UCSD-AML1 (cell line): Measurements from ENCODE around the gene LIN7A.
"Not testable (repeated sequence)": the region's sequence is repeated elsewhere in the genome, so short reads cannot be mapped to it uniquely, and the experiment has no call there.

ENCODE experiments used
- DNase-seq: peaks from one replicate; lab custom pipeline; 2025; ENCODE audit not compliant: unreplicated experiment; lab: John Stamatoyannopoulos, UW

The LIN7A gene

GRCh38 chr12:80924437-80924836 is 13.3 kb downstream of the LIN7A start:
- no peak for DNase-seq

GRCh38 chr12:80920006-80920405 is 17.7 kb downstream of the LIN7A start:
- DNase-seq: no peak

DNA sequence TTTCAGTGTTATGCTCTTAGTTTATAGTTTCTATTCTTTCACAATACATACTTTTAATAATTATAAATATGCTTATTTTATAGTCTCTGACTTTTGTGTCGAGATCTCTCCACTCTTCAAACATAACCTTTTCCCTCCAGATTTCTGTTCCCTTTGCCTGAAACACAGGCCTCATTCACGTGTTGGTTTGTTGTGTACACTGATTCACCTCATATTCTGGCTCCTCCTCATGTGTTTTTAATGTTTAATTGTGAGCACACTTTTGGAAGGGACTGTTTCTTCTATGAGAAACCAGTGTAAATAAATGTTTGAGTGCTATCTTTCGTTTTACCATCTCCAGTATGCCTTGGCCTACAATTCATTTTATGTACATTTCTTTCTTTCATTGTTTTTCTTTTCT is 20.1 kb downstream of the LIN7A start:
- DNase-seq: no peak

DNA sequence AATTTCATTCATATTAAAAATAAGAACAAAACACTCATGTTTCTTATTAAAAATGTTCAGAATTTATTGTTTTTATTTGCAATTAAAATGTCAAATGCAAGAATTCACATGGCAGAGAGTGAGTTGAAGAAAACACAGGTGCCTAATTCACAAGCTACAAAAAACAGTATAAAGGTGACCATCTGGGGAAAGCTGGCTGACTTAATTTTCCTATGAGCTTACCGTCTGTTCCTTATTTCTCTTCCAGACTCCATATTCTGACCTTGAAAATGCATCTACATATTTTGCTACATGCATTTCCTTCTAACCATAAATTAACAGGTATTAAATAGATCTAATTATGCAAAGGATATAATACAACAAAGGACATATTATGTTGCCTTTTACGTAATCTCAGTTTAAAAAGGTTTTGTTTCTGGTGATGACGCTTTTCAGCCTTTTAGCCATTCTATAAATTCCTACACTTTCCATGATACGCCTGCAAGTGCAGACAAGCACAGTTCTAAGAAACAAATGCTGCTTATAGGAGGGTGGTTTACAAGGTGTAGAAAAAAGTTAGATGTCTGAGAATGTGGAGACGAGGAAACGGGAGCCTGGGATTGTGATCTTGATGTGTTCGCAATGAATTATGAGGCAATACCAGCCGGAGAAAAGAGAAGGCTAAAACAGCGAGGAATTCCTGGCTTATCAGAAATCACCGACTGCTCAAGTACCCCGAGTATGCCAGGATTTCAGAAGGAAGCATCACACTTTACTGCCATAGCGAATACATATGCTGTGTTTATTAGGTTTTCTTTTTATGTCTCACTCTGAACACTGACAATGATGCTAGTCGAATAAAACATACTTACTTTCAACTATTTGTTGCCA is 24.6 kb downstream of the LIN7A start:
- DNase-seq: no peak

GRCh38 chr12:80909370-80909769 is 28.4 kb downstream of the LIN7A start:
- no peak for DNase-seq

- DNase-seq: no peak
Measured at GRCh38 chr12:80902711-80903110, 35.0 kb downstream of the LIN7A start.

- no peak for DNase-seq
Measured at GRCh38 chr12:80901661-80902060, 36.1 kb downstream of the LIN7A start.

GRCh38 chr12:80895240-80895639 is 42.5 kb downstream of the LIN7A start:
- DNase-seq: no peak

GRCh38 chr12:80894179-80894578 is 43.6 kb downstream of the LIN7A start:
- DNase-seq: no peak

GRCh38 chr12:80892597-80893445 is 44.9 kb downstream of the LIN7A start:
- DNase-seq: no peak

DNA sequence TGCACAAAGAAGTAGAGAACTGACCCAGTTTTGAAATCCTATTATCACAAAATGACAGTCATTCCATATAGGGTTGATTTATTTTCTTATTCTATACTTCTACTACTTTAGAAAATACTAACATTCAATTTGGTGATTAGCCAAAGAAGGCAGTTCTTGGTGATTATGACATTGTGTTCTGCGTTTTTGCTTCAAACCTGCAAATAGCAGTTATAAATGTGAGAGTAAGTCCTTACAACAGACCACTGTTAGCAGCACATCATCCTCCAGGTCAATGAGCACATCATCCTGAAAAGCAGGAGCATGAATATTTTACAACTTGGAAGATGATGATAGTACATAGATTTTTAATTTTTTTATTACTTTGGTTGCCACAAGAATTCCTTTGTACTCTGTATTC is 53.1 kb downstream of the LIN7A start:
- no peak for DNase-seq

DNA sequence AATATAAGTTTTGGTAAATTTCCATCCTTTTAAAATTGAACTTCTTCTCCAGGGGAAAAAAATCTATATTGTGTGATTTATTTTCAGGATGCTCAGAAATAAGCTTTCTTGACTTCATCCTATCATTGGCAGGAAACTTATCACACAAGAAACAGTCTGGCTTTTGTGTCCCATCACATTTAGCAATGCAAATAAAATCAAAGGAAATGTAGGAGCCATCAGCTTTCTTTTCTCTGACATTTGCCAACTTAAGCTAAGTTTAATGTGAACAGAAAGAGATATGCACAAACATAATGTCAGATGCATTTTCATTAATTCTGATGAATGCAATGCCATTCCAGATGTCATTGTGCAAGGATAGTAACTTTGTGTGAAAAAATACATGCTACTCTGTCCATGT is 56.6 kb downstream of the LIN7A start:
- DNase-seq: no peak

DNA sequence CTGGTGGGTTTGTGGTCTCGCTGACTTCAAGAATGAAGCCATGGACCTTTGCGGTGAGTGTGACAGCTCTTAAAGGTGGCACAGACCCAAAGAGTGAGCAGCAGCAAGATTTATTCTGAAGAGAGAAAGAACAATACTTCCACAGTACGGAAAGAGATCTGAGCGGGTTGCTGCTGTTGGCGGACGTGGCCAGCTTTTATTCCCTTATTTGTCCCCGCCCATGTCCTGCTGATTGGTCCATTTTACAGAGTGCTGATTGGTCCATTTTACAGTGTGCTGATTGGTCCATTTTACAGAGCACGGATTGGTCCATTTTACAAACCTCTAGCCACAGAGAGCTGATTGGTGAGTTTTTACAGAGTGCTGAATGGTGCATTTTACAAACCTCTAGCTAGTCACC is 59.3 kb downstream of the LIN7A start:
- DNase-seq: not testable (repeated sequence)

- DNase-seq: no peak
Measured at GRCh38 chr12:80877721-80878265, 59.9 kb downstream of the LIN7A start.

- no peak for DNase-seq
Measured at GRCh38 chr12:80872053-80872452, 65.7 kb downstream of the LIN7A start.

GRCh38 chr12:80869264-80869663 is 68.5 kb downstream of the LIN7A start:
- DNase-seq: no peak

DNA sequence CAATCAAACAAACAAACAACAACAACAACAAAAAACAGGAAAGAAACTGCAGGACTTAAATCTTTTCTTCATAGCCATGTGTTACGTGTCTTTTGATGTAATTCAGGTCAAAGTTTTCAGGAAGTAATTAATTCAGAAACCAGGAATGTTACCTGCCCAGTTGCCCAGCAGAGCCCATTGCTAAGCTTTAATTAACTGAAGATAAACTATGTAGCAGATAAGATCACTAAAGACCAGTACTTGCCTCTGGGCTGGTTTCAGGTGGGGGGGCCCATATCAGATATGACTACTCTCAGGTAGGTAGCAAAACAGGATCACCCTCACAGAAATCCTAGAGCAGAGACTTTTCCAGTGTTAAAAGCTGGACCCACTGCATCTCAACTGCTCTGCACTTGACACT is 69.2 kb downstream of the LIN7A start:
- DNase-seq: no peak

- no peak for DNase-seq
Measured at GRCh38 chr12:80867941-80868340, 69.8 kb downstream of the LIN7A start.

- DNase-seq: no peak
Measured at GRCh38 chr12:80864046-80864735, 73.5 kb downstream of the LIN7A start.

- no peak for DNase-seq
Measured at GRCh38 chr12:80862531-80862930, 75.2 kb downstream of the LIN7A start.

DNA sequence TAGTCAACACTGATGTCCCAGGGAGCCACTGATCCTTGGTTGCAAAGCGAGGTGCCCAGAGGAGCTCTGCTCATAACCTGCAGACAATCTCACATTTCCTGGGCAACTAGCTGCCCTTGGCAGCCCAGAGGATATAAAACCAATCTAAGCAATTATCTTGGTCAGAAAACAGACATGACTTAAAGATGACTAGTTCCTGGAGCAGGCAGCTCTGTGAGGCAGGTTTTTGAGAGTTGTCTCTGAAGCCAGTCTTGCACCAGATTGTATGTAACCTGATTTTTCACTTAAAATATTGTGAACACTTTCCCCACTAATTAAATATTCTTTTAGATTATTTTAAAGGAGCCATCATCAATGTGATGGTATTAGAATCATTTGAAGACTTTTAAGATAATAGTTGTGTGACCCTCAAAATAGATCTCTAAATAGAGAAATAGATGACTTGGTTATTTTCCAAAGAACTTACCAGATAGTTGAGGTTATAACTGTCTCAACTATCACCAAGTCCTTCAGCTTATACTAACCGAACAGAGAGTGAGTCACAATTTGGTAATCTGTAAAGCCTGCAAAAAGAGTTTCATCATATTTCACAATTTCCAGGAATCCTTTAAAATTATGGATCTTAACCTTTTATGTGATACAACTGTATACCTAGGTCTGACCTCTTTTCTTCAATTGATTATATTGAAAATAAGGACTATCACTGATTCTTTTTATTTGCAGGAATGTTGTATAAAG is 75.9 kb downstream of the LIN7A start:
- DNase-seq: no peak
